Peyer's patch (tissue), 4 donors: Measurements from ENCODE around the gene MSANTD4. TPM values are rescaled to one million over a fixed set of nuclear protein-coding genes. Genes with fewer than 3 reads are reported as not detected.
A peak's percentile ranks its signal among the peaks of the same experiment; 100 is the strongest.

Source experiments
- DNase-seq, 3 donors: peaks; one replicate each; pipeline ENCODE4 v3.0.0-alpha.2; 2017 to 2019
- H3K27ac ChIP-seq, 4 donors: fragments of 200-600 bp; sonication (generic); one replicate each; pipeline ENCODE4 v1.5.1; 2016 to 2019
- H3K27me3 ChIP-seq, 2 donors: fragments of 200-600 bp; sonication (generic); one replicate each; pipeline ENCODE4 v1.5.1; 2019
- H3K36me3 ChIP-seq, 3 donors: fragments of 200-600 bp; sonication (generic); one replicate each; pipeline ENCODE4 v1.5.1; 2016 to 2019
- H3K4me1 ChIP-seq, 4 donors: fragments of 200-600 bp; sonication (generic); one replicate each; pipeline ENCODE4 v1.5.1; 2016 to 2019
- H3K4me3 ChIP-seq, 4 donors: fragments of 200-600 bp; sonication (generic); 1 replicate in 3 of 4; 2 replicates in 1 of 4; pipeline ENCODE4 v1.5.1; 2016 to 2019; ENCODE audit warnings: mild to moderate bottlenecking in 1 of 4
- H3K9me3 ChIP-seq, 4 donors: fragments of 200-600 bp; sonication (generic); one replicate each; pipeline ENCODE4 v1.5.1; 2016 to 2019; ENCODE audit warnings: mild to moderate bottlenecking in 1 of 4
- POLR2A ChIP-seq, 2 donors: fragments of 450-650 bp; IDR thresholded peaks; one replicate each; pipeline ENCODE4 v1.5.1; 2017; ENCODE audit warnings: antibody characterized with exemption in 2 of 2, mild to moderate bottlenecking in 2 of 2, moderate library complexity in 2 of 2
- total RNA-seq, 4 donors: library from RNA; depleted of rRNA; stranded (reverse); fragments of >200 nt; gene quantifications; one replicate each; pipeline ENCODE4 v1.1.0, GENCODE V29; 2016
- TF ChIP-seq, protein P1 (sequence below), 6 experiments: fragments of 450-650 bp in 4 of 6; fragments of 200-600 bp in 2 of 6; sonication (generic) in 1 of 6; IDR thresholded peaks; one replicate each; pipeline ENCODE4 v1.5.1; 2017 to 2019; ENCODE audit warnings: antibody characterized with exemption in 6 of 6, mild to moderate bottlenecking in 3 of 6, moderate library complexity in 1 of 6

MSANTD4 gene
- total RNA-seq, 4 donors from 2014 or later, result 6.9 to 79.2 (median 12.8) TPM

- Histone ChIP-seq H3K27me3 (no peaks in the 10 kb centered on the region), H3K36me3 (no peaks in the 10 kb centered on the region), H3K9me3 (no peaks in the 10 kb centered on the region), H3K4me3 (no peak overlapping the region), H3K4me1 (no peaks in the 10 kb centered on the region), H3K27ac (no peak overlapping the region)
- TF ChIP-seq, protein P1, sequence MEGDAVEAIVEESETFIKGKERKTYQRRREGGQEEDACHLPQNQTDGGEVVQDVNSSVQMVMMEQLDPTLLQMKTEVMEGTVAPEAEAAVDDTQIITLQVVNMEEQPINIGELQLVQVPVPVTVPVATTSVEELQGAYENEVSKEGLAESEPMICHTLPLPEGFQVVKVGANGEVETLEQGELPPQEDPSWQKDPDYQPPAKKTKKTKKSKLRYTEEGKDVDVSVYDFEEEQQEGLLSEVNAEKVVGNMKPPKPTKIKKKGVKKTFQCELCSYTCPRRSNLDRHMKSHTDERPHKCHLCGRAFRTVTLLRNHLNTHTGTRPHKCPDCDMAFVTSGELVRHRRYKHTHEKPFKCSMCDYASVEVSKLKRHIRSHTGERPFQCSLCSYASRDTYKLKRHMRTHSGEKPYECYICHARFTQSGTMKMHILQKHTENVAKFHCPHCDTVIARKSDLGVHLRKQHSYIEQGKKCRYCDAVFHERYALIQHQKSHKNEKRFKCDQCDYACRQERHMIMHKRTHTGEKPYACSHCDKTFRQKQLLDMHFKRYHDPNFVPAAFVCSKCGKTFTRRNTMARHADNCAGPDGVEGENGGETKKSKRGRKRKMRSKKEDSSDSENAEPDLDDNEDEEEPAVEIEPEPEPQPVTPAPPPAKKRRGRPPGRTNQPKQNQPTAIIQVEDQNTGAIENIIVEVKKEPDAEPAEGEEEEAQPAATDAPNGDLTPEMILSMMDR (IDR thresholded peaks at IDR 0.05), result no peak
- no peak for TF ChIP-seq POLR2A (IDR thresholded peaks at IDR 0.05)
- no peak for DNase-seq
Measured at GRCh38 chr11:106032861-106033260, 10.8 kb upstream of the MSANTD4 start.

- no peaks in the 10 kb centered on the region for H3K4me1 ChIP-seq
- H3K27me3 ChIP-seq, result no peaks in the 10 kb centered on the region
- no peak overlapping the region for H3K4me3 ChIP-seq
- no peaks in the 10 kb centered on the region for H3K36me3 ChIP-seq
- TF ChIP-seq, protein P1 (IDR thresholded peaks at IDR 0.05), result no peak
- no peak for TF ChIP-seq POLR2A (IDR thresholded peaks at IDR 0.05)
- DNase-seq, result no peak
- H3K27ac ChIP-seq, result no peak overlapping the region
- no peaks in the 10 kb centered on the region for H3K9me3 ChIP-seq
Measured at GRCh38 chr11:106031936-106032335, 9.9 kb upstream of the MSANTD4 start.

DNA sequence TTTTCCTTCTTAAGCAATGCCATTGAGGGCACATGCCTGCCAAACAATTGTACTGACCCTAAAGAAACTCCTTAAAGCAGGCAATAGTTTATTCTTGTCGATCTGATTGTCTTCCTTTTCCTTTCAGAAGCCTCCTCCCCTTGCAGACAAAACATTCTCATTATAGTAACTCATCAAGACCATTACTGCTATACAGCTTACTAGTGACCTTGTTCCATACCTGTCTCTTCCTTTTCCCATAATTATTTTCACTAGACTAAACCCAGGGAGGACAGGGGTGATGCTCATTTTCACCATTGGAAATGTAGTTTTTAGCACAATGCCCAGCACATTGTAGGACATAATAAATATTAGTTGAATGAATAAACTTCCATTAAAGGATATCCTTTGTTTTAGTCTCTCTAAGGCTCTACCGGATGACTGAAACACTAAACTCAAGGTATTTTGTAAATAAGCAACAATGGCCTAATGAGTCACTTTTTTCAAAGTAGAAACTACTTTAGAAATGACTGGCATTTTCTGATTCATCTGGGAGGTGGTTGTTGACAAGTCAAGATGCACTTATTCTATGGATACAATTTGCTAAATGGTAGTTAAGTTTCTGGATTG lies 9.3 kb upstream of the MSANTD4 start:
- H3K9me3 ChIP-seq, result no peaks in the 10 kb centered on the region
- DNase-seq, result no peak
- no peaks in the 10 kb centered on the region for H3K4me1 ChIP-seq
- TF ChIP-seq POLR2A (IDR thresholded peaks at IDR 0.05), result no peak
- TF ChIP-seq, protein P1 (IDR thresholded peaks at IDR 0.05), result no peak
- no peak overlapping the region for H3K4me3 ChIP-seq
- H3K27me3 ChIP-seq, result no peaks in the 10 kb centered on the region
- H3K36me3 ChIP-seq, result no peaks in the 10 kb centered on the region
- no peak overlapping the region for H3K27ac ChIP-seq

- no peak overlapping the region for H3K27ac ChIP-seq
- no peak for DNase-seq
Measured at GRCh38 chr11:106030609-106031008, 8.6 kb upstream of the MSANTD4 start.

DNA sequence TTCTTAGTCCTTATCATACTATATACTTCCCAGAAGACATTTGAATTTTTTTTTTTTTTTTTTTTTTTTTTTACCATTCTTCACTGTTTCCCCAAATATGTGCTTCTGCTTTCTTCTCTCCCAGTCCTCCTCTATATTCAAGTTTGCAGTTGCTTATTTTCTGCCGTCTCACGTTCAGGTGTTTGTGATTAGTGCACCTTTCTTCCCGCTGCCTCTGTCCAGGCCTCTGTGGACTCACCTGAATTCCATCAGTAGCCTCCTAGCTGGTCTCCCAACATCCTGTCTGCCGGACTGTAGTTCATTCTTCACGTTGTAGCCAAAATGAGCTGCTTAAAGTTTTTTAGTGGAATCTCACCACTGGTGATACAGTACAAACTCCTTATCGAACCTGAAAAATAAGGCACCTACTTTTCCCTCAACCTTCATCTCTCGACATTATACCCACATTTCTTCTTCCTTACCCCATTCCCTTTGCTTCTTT lies 795 bp upstream of the MSANTD4 start:
- DNase-seq, result no peak
- Histone ChIP-seq H3K4me1 (peaks cover 0 to 18% (median 6%) of the 10 kb centered on the region in 4 donors), H3K27me3 (no peaks in the 10 kb centered on the region), H3K36me3 (no peaks in the 10 kb centered on the region), H3K4me3 (peak overlapping the region; percentile 72 to 85 (median 80)), H3K9me3 (no peaks in the 10 kb centered on the region), H3K27ac (peak overlapping the region; percentile 43 to 87 (median 74))
- TF ChIP-seq, protein P1 (IDR thresholded peaks at IDR 0.05), result no peak
- TF ChIP-seq POLR2A (IDR thresholded peaks at IDR 0.05), result no peak

More at GRCh38 chr11:106030609-106031008, 8.6 kb upstream of the MSANTD4 start:
- no peaks in the 10 kb centered on the region for H3K27me3 ChIP-seq
- H3K9me3 ChIP-seq, result no peaks in the 10 kb centered on the region
- no peaks in the 10 kb centered on the region for H3K4me1 ChIP-seq
- no peak overlapping the region for H3K4me3 ChIP-seq
- H3K36me3 ChIP-seq, result no peaks in the 10 kb centered on the region
- no peak for TF ChIP-seq POLR2A (IDR thresholded peaks at IDR 0.05)
- TF ChIP-seq, protein P1 (IDR thresholded peaks at IDR 0.05), result no peak
